Femur (tissue), 1 donor: ENCODE data around the gene GOLGA8N.
"Not testable (repeated sequence)": the region's sequence is repeated elsewhere in the genome, so short reads cannot be mapped to it uniquely, and the experiment has no call there.

Source experiments
- DNase-seq: peaks from one replicate; pipeline ENCODE4 v3.0.0-alpha.2; 2017

GOLGA8N gene

DNA sequence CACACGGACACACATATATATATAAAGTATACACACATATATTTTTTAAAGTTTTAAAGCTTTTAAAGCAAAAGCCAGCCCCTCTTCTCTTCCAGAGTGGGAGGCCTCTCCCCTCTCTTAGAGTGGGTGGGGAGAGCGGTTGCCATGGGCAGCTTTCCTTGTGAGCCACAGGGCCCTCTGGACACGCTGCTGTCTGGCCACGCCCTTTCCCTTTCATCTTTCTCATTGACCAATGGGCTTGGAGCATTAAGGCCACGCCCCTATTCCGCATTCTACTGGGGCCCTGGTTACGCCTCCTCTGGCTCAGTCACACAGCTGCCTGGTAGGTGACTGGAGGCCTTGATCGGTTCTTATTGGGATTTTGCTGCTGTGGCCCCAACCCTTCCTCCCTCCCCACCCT is at the start of gene GOLGA8N:
Gene GOLGA8N (plus strand): TSS at position 306 of the 400 bp plus-strand sequence.
- not testable (repeated sequence) for DNase-seq

DNA sequence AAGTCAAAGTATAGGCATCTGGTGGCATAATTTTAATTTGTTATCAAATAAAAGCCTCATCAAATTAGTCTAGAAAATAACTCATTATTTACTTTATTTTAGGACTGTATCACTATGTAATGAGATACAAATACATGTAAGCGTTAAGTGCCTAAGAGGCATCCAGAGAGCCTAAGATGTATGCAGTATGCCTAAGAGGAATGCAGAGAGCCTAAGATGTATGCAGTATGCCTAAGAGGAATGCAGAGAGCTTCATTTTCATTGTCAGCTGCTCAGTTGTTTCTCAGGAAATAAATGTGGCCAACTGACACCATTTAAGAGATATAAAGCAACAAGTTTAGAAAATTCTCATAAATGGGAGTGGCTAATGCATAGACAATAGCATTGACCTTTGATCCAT is 49.8 kb upstream of the GOLGA8N start:
- DNase-seq = not testable (repeated sequence)

DNA sequence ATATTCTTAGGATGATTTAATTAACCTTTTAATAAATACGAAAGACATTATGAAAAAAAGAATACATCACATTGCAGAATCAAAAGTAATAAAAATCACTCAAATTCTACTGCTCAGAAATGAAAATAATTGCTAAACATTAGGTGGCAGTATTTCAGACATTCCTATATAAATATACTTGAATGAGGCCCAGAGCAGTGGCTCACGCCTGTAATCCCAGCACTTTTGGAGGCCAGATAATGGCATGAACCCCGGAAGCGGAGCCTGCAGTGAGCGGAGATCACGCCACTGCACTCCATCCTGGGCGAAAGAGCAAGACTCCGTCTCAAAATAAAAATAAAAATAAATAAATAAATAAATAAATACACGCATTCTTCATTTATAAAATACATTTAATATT is 48.1 kb upstream of the GOLGA8N start:
- not testable (repeated sequence) for DNase-seq

DNA sequence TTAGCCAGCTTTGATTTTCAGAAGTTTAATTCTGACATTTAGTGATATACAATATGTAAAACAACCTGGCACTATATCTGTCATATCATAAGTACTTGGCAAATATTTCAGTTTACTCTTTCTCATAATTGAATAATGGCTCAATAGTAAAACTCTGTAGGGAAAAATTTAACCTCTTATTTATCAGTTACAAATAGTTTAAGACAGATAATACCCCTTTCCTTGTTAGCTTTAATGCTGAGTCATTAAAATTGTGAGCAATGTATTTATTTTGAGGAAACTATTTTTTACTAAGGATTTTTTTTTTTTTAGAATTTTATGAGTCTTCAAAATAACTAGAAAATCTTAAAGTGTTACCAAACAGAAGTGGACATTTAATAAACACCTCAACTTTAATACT is 38.7 kb upstream of the GOLGA8N start:
- DNase-seq = not testable (repeated sequence)

DNA sequence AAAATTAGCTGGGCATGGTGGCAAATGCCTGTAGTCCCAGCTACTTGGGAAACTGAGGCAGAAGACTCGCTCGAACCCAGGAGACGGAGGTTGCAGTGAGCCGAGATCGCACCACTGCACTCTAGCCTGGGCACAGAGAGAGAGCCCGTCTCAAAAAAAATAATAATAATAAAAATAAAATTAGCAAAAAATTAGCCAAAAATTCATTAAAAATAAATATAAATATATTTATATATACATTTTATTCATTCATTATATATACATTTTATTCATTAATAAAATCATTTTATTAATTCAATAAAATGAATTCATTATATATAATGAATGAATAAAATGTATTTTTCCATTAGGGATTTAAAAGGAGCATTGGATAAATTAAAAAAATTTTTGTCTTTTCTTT is 31.1 kb upstream of the GOLGA8N start:
- not testable (repeated sequence) for DNase-seq

DNA sequence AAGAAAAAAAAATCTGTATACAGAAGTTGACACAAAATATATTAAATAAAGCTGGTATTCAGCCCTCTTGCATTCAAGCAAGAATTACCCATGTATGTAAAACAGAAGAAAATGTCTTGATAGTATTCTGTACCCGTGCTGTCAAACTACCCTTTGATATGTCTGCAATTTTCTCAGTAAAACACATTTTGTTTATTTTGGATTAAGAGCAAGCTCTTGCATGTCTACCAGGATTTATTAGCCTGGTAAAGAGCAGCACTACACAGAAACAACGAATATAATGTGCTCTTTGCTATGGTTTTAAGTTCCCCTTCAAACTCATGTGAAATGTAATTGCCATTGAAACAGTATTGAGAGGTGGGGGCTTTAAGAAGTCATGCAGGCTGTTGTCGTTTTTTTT is 24.3 kb upstream of the GOLGA8N start:
- DNase-seq = not testable (repeated sequence)

DNA sequence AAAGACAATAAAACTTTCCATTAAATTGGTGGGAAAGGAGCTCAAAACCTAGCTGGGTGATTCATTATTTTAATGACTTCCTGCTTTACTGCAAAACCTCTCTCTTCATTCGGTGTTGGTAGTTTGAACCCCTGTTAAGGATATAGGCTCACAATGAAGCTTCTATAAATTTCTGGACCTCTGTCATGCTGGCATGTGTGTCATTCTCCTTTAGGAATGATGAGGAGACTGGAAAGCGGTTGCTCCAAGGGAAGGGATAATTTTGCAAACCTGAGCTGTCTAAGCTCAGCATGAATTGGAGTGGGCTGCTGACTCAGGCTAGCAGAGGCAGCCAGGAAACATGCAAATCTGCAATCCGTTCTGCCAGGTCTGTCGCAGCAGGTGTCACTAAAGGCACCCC is 14.8 kb upstream of the GOLGA8N start:
- DNase-seq = not testable (repeated sequence)

DNA sequence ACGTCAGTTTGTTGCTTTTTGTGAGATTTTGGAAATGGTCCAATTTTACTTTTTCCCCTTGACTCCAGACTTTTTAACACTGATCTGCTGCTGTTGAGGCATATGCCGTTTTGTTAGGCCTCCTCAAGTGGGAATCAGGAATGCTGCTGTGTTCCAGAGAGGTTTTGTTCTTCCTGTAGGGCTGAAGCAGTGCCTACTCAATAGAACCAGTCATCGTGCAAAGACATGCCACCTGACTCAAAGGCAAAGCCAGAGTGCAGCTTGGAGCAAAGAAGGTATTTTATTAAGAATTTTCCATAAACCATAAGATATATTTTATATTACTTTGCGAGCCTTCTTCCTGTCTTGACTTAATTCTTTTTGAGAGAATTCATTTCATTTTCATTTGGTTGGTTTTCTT is 7.4 kb upstream of the GOLGA8N start:
- not testable (repeated sequence) for DNase-seq

DNA sequence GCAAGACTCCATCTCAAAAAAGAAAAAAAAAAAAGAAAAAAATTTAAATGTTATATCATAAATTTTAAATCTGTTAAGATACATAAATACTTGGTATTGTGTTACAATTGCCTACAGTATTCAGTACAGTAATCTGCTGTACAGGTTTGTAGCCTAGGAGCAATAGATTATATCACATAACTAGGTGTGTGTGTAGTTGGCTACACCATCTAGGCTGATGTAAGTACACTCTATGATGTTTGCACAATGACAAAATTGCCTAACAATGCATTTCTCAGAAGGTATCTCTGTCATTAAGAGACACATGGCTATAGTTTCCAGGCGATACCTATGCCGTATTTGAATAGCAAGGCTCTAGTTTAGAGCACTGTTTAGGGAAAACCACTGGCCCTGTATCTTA is 16.3 kb downstream of the GOLGA8N start:
- not testable (repeated sequence) for DNase-seq

DNA sequence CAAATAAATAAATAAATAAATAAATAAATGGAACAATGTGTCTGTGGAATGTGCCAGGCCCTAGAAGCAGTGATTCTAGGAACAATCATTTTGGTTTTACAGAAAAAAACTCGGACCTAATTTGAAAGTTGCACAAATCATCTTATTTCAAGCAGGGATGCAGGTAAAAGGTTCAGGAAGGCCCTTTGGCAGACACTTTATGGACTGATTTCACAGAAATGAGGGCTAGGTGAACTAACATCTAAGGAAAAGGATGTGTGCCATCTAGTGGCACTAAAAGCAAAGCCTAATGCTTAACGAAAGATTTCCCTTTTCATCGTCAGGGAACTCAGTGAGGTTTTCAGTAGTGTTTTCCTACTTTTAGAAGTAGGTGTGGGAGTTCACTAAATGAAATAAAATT is 17.5 kb downstream of the GOLGA8N start:
- not testable (repeated sequence) for DNase-seq

DNA sequence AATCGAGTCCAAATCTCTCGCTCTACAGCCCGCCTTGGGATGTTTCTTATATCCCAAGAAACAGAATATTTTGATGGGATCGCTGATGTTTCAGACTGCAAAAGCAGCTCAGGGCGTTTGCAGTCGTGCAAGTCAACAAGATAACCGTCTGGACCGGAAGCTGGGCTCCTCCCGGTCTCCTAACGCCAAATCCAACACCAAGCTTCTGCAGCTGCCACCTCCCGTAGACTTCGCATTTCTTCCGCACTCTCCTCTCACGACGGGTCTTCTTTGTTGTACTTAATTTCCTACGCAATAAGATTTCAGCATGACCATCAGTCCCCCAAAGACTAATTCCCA is 21.4 kb downstream of the GOLGA8N start:
- DNase-seq = not testable (repeated sequence)

DNA sequence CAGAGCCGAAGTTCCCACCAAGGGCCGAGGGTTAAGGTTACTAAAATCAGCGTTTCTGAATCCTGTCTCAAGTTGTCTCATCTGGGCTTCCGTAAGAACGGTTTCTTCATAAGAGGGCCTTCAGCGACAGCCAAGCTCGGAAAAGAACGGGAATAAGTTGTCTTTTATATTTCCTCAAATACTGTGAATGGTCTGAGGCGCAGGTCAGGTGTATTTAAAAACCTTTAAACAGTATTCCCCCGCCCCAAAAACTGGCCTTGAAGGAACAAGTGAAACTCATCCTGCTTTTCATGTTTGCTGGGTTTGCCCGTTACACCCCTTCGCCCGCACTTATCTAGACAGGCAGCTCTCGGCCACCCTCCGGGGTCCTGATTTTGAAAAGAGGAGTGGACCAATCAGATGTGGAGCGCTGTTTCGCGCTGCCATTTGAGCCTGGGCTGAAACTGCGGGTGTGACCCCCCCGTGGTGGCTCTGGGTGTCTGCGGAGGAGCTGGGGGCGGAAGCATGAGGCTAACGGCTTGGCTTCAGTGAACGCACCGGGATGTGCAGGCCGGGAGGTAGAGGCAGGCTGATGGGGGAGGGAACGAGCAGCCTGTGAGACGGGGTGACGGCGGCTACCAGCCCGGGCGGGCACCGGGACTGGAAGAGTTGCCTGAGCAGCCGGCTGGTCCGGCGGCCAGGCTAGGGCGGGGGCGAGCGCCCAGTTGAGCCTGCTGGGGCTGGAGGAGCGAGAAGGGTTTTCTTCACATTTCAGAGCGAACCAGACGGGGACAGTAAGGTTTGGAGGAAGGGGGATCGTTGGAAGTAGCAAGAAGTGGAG is 22.0 kb downstream of the GOLGA8N start, which contains the start of gene ARHGAP11A:
Gene ARHGAP11A (plus strand): TSS at position 454 of the 820 bp plus-strand sequence. CDS start 708 bp downstream, outside the sequence.
- DNase-seq = peak; percentile 88

DNA sequence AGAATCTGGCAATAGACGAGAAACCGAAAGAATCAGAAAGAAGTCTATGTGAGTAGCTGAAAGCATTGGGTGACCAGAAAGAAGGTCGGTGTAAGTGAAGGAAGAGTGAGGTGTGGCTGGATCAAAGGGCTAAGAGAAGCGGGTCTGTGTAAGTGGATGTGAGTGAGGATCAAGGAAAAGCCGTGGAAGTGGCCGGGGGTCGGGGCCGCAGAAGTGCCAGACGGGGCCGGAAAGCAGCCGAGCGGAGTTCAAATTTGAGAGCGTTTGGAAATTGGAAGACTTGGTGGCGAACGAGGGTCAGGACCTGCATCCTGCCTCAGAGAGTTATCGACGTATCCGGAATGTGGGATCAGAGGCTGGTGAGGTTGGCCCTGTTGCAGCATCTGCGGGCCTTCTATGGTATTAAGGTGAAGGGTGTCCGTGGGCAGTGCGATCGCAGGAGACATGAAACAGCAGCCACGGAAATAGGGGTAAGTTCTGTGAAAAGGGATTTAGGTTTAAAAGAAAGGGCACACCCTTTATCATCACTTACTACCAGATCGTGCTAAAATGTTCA is 22.7 kb downstream of the GOLGA8N start:
- DNase-seq = not testable (repeated sequence)

DNA sequence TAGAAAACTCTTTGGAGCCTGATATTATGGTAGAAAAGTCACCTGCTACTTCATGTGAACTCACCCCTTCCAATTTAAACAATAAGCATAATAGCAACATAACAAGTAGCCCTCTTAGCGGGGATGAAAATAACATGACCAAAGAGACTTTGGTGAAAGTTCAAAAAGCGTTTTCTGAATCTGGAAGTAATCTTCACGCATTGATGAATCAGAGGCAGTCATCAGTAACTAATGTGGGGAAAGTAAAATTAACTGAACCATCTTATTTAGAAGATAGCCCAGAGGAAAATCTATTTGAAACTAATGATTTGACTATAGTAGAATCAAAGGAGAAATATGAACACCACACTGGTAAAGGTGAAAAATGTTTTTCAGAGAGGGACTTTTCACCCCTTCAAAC is 43.2 kb downstream of the GOLGA8N start:
- DNase-seq = no peak

DNA sequence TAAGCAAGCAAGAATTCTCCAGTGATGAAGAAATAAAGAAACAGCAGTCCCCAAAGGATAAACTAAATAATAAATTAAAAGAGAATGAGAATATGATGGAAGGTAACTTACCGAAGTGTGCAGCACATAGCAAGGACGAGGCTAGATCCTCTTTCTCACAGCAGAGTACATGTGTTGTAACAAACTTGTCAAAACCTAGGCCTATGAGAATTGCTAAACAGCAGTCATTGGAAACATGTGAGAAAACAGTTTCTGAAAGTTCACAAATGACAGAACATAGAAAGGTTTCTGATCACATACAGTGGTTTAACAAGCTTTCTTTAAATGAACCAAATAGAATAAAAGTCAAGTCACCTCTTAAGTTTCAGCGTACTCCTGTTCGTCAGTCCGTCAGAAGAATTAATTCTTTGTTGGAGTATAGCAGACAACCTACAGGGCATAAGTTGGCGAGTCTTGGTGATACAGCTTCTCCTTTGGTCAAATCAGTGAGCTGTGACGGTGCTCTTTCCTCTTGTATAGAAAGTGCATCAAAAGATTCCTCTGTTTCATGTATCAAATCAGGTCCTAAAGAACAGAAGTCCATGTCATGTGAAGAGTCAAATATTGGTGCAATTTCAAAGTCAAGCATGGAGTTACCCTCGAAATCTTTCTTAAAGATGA is 43.8 kb downstream of the GOLGA8N start:
- no peak for DNase-seq

DNA sequence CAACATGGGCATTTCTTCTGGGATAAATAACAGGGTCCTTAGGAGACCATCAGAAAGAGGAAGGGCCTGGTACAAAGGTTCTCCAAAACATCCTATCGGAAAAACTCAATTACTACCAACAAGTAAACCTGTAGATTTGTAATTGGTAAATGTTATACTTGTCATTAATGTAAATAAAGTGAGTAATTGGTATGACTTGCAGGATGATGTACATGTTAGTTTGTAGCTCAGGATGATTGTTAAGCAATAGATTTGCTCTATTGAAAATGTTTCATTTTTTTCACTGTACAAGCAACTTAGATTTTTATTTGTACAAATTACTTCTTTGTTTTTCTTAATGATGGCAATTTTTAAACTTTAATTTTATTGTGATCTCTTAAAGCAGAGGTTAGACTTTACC is 44.4 kb downstream of the GOLGA8N start:
- DNase-seq = no peak

DNA sequence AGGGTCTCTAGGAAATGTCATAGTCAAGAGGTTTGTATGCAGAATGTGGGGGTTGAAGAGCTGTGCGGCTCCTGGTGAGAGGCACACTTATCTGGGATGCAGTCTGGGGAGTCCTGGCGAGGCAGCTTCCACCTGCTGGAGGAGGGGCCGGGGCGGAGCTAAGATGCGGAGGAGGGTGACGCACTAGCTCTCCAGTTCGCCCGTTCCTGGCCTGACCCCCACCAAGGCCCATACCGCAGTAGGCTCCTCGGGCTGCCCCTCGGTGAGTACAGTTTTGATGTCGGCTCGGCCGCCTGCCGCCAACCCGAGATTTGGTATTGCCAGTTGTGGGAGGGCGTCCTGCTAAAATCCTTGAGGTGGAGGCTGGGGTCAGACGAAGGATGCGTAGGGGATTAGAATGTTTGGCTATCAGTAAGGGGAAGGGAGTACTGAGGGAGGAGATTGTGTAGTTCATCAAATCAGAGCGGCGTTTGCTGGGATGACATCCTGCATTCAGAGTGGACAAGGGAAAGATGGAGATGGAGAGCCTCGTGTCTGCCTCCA is 48.3 kb downstream of the GOLGA8N start, which contains the start of gene SCG5:
Gene SCG5 (plus strand): TSS at position 194 of the 543 bp plus-strand sequence. CDS start 1,883 bp downstream, outside the sequence.
- peak; percentile 61 for DNase-seq

DNA sequence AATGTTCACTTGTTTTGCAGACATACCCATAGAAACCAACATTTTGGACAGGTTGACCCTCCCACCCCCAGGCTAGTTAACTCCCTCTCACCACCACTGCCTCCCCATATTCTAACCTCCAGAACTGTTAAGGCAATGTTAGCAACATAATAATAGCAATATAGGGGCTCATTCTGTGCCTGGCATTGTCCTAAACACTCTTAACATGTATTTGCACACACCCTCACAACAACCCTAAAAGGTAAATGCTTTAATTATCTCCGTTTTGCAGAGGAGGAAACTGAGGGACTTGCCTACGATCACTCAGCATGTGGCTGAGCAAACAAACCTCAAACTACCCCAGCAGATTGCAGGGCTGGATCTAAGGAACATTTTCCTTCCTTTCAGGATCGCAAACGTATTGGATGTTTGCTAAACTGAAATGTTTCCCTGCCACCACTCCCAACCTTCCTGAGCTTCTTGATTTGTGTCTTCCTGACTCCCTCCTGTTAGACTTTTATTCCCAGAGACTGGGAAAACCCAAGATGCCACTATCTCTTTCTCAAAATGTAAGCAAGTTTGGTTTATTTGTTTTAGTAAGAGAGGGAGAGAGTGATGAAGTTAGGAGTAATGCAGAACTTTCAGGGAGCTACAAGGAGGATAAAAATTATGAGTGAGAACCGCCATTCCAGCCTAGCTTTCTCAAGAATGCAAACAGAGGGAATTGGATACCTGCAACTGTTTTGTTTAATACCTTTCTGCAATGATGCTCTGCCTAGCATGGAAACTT is 49.6 kb downstream of the GOLGA8N start:
- DNase-seq = no peak

DNA sequence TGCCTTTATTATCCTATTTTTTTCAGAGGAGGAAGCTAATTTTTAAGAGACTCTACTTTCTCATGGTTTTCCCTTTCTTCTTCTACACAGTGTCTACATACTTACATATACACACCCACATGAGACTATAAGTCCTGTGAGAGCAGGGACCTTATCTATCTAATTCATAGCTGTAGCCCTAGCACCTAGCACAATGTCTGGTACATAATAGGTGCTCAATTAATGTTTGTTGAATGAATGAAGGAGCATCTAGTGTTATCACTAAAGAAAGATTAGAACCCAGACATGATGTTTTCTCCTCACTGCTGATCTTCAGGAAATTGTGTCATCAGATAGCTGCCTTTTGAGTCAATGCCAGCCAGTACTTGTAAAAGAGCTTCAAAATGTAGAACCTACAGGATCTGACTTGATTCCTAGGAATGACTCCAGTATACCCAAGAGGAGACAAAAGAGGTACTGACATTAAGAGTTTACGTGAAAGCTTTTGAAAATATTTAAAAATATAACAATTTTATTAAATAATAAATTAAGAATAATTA is 50.7 kb downstream of the GOLGA8N start:
- DNase-seq = no peak

DNA sequence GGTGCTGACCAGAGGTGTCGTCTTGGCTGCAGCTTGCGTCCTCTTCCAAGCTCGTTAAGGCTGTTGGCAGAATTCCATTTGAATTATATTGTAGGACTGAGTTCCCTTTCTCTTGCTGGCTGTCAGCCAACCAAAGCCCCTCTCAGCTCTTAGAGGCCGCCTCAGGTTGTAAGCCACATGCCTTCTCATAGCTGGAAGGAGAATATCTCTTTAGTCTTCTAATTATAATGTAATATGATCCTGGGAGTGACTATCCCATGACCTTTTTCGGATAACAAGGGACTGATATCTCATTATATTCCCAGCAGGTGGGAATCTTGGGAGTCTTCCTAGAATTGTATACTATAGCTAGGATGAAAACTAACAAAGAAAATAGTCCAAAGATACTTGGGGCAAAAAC is 53.0 kb downstream of the GOLGA8N start:
- DNase-seq = no peak

DNA sequence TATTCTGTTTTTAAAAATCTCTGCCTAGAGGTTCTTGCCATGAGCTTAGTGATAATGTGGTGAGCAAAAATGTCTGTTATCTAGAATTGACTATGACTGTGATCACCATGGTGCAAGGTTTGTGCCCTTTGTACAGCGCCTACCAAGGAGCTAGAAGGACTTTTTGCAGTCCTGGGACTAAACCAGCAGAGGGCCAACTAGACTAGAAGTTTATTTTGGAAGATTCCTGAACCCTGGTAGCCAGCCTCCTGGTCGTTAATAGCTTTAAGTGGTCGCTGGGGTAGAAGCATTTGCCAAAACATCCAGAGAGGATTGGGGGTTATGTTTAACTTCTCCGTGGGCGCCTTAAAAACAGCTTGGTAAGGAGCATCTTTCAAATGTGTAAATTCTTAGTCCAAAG is 56.1 kb downstream of the GOLGA8N start:
- DNase-seq = no peak

DNA sequence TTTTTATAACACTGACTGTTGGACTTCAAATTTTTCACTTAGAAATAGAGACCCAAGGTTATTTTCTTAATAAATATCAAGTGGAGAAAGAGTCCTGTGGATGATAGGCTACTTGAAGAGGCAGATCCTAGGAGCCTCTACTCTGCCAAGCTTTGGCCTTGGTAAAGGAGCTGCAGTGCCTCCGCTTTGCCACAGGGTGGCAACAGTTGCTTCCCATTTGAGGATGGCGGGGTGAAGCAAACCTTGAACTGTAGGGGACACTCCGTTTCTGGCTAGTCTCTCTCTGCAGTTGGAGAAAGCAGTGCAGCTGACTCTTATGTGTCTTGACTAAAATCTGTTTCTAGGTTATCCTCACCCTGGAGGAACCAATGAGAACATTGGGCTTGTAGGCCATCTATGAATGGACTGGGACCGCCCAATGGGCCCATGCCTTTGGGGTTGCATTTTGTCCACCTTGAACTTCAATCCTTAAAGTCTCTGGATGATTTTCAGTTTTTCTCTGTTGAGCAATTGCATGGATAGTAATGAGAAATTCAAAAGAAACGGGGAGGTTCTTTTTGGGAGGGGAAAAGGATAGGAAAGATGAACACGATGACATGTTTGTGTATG is 58.1 kb downstream of the GOLGA8N start:
- DNase-seq = peak; percentile 69
